Neuronal stem cell (in vitro differentiated cells): Measurements from ENCODE around the gene PLCH2.

ENCODE experiments used
- DNase-seq: peaks from one replicate; pipeline ENCODE4 v3.0.0-alpha.2; 2013; ENCODE audit warnings: low spot score
- H2AFZ ChIP-seq: one replicate; pipeline ENCODE4 v1.6.1; 2013; ENCODE audit warnings: mild to moderate bottlenecking, low read length, inconsistent platforms
- H2AK5ac ChIP-seq: 2 replicates; pipeline ENCODE4 v1.6.1; 2013; ENCODE audit warnings: low read depth, mild to moderate bottlenecking, inconsistent platforms, low read length, moderate library complexity, mixed read lengths
- H2BK120ac ChIP-seq: 2 replicates; pipeline ENCODE4 v1.6.1; 2013; ENCODE audit warnings: low read depth, mild to moderate bottlenecking, inconsistent platforms, low read length, moderate library complexity, mixed read lengths
- H2BK12ac ChIP-seq: one replicate; pipeline ENCODE4 v1.6.1; 2013; ENCODE audit warnings: low read length, inconsistent platforms
- H2BK15ac ChIP-seq: 2 replicates; pipeline ENCODE4 v1.6.1; 2013; ENCODE audit warnings: mild to moderate bottlenecking, low read length, inconsistent platforms, mixed read lengths
- H2BK5ac ChIP-seq: one replicate; pipeline ENCODE4 v1.6.1; 2013; ENCODE audit warnings: inconsistent platforms, mild to moderate bottlenecking, low read length, moderate library complexity
- H3K14ac ChIP-seq: one replicate; pipeline ENCODE4 v1.6.1; 2013; ENCODE audit warnings: low read length, inconsistent platforms
- H3K18ac ChIP-seq: 2 replicates; pipeline ENCODE4 v1.6.1; 2013; ENCODE audit warnings: low read length, inconsistent platforms
- H3K23ac ChIP-seq: 2 replicates; pipeline ENCODE4 v1.6.1; 2013; ENCODE audit warnings: low read depth, mild to moderate bottlenecking, mixed read lengths, low read length, inconsistent platforms; ENCODE audit not compliant: poor library complexity
- H3K27ac ChIP-seq: replicated peaks from 3 replicates; pipeline ENCODE4 v1.5.1; 2013; ENCODE audit warnings: low read length, inconsistent platforms
- H3K27me3 ChIP-seq, 3 experiments: 2 replicates each; pipeline ENCODE4 v1.6.1; 2013; ENCODE audit warnings: low read length in 3 of 3, mild to moderate bottlenecking in 2 of 3, inconsistent platforms in 1 of 3, low read depth in 1 of 3, mixed read lengths in 1 of 3, moderate library complexity in 1 of 3; ENCODE audit not compliant: control insufficient read depth in 3 of 3, insufficient read depth in 3 of 3
- H3K36me3 ChIP-seq, 2 donors: replicated peaks in 1 of 2; 2 replicates each; pipeline ENCODE4 v1.6.1; 2013; ENCODE audit warnings: low read length in 2 of 2; ENCODE audit not compliant: control insufficient read depth in 2 of 2, insufficient read depth in 2 of 2
- H3K4ac ChIP-seq: 2 replicates; pipeline ENCODE4 v1.6.1; 2013; ENCODE audit warnings: inconsistent platforms, mild to moderate bottlenecking, low read length, moderate library complexity
- H3K4me1 ChIP-seq, 2 donors: 1 replicate in 1 of 2; 2 replicates in 1 of 2; pipeline ENCODE4 v1.6.1; 2013; ENCODE audit warnings: low read length in 2 of 2, low read depth in 1 of 2; ENCODE audit not compliant: control insufficient read depth in 2 of 2, insufficient read depth in 1 of 2
- H3K4me2 ChIP-seq: one replicate; pipeline ENCODE4 v1.6.1; 2013; ENCODE audit warnings: mild to moderate bottlenecking, low read length, inconsistent platforms; ENCODE audit not compliant: insufficient read depth, poor library complexity, severe bottlenecking
- H3K4me3 ChIP-seq, 2 donors: 2 replicates each; pipeline ENCODE4 v1.5.1; 2013; ENCODE audit warnings: low read length in 2 of 2, mild to moderate bottlenecking in 2 of 2, inconsistent platforms in 1 of 2, moderate library complexity in 1 of 2
- H3K79me1 ChIP-seq: one replicate; pipeline ENCODE4 v1.6.1; 2013; ENCODE audit warnings: low read depth, mild to moderate bottlenecking, inconsistent platforms, low read length, moderate library complexity
- H3K9ac ChIP-seq: one replicate; pipeline ENCODE4 v1.6.1; 2013; ENCODE audit warnings: mild to moderate bottlenecking, low read depth, low read length, inconsistent platforms; ENCODE audit not compliant: poor library complexity
- H3K9me3 ChIP-seq, 2 donors: replicated peaks in 1 of 2; 2 replicates each; pipeline versions ENCODE3 to v1.6.1; 2013; ENCODE audit warnings: low read length in 2 of 2, mild to moderate bottlenecking in 2 of 2, inconsistent platforms in 1 of 2, low read depth in 1 of 2, mixed read lengths in 1 of 2, moderate library complexity in 1 of 2; ENCODE audit not compliant: control insufficient read depth in 2 of 2, insufficient read depth in 1 of 2
- H4K8ac ChIP-seq: one replicate; pipeline ENCODE4 v1.6.1; 2013; ENCODE audit warnings: low read depth, mild to moderate bottlenecking, inconsistent platforms, low read length, moderate library complexity
- H4K91ac ChIP-seq: one replicate; pipeline ENCODE4 v1.6.1; 2013; ENCODE audit warnings: low read length, low read depth, mild to moderate bottlenecking, inconsistent platforms; ENCODE audit not compliant: poor library complexity
- WGBS, 2 donors: extraction: QIAGEN DNeasy Blood & Tissue Kit; methylation state at CpG; one replicate each; pipeline ENCODE4 v1.1.7; 2013; ENCODE audit warnings: missing lambda C conversion rate in 2 of 2, mixed read lengths in 1 of 2; ENCODE audit not compliant: insufficient read length in 2 of 2, insufficient replicate concordance in 1 of 2; ENCODE audit errors: extremely low coverage in 2 of 2; 5-methylcytosine and 5-hydroxymethylcytosine counted together

Gene PLCH2

DNA sequence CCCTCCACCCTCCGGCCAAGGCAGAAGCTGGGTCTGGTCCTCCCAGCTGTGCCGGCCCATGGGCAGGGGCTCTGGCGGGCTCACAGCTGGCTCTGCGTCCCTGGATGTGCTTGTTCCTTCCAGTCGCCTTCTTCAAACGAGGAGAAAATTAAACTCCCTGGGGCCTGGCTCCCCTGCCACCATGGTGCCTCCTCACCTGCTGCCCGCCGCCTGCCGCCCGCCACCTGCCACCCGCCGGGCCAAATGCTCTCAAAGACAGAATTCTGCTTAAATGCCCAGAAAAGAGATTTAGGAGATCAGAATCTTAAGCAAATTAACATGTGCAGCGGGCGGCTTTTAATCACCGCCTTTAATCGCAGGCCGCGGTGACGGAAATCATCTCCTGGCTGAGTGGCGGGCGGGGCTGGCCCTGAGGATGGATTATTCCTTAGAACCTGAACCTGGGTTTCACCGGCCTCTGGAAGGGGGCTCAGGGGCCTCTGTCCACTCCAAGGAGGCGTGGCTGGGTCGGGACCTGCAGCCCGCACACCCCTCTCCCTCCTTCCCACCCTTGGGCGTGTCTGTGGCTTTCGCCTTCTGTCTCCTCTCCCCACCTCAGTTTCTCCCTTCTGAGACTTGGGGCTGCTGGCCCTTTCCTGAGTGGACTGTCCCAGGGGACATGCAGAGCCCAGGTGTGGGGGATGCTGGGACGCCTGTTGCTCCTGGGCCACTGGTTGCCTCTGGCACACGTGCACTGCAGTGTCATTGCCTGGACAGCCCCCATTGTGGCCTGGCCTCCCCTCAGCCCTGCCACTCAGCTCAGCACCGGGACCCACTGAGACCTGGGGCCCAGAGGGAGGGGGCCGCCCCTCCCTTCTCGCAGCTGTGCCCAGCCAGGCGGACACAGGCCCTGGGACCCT is 10.5 kb upstream of the PLCH2 start:
- Histone ChIP-seq H3K27ac (no peak overlapping the region), H4K91ac (no peak overlapping the region), H2BK12ac (peak overlapping the region; percentile 58), H3K4me1 (peaks cover 14 to 19% of the 10 kb centered on the region in 2 donors), H4K8ac (no peak overlapping the region), H2BK15ac (peak overlapping the region; percentile 58), H3K4me2 (no peak overlapping the region), H3K27me3 (peaks cover 0 to 83% (median 0%) of the 10 kb centered on the region in 3 experiments), H3K14ac (peak overlapping the region; percentile 89), H3K18ac (peak overlapping the region; percentile 38), H3K79me1 (peaks cover 5% of the 10 kb centered on the region), H2BK120ac (peak overlapping the region; percentile 61), H3K23ac (peak overlapping the region; percentile 80), H2AK5ac (peak overlapping the region; percentile 88), H3K4me3 (no peak overlapping the region), H2AFZ (no peak overlapping the region), H3K36me3 (no peaks in the 10 kb centered on the region), H3K9ac (no peak overlapping the region), H2BK5ac (peak overlapping the region; percentile 82), H3K4ac (no peak overlapping the region), H3K9me3 (no peaks in the 10 kb centered on the region)
- DNase-seq: no peak
- WGBS, 2 donors: no CpG with 5 or more reads among the region's 33 CpGs

DNA sequence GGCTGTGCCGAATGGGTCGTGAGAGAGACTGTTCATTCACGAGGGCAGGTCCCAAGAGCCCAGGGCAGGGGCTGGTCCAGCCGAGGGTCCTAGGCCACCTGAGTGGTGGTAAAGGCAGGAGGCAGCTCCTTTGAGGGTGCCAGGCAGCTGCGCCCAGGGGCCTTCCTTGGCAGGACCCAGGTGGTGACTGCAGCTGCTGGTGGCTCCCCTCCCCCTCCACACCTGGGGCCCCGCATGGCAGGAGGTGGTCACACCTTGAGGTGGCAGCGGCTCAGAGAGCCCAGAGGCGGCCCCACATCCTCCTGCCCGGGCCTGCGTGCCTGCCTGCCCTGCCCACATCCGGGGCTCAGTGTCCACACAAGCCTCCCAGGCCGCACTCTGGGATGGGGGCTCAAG is 9.8 kb upstream of the PLCH2 start:
- Histone ChIP-seq H2BK15ac (peak overlapping the region; percentile 58), H3K4ac (no peak overlapping the region), H3K79me1 (peaks cover 2% of the 10 kb centered on the region), H3K27me3 (peaks cover 0 to 83% (median 0%) of the 10 kb centered on the region in 3 experiments), H2AK5ac (peak overlapping the region; percentile 88), H2AFZ (no peak overlapping the region), H3K18ac (peak overlapping the region; percentile 89), H2BK5ac (peak overlapping the region; percentile 82), H2BK120ac (peak overlapping the region; percentile 61), H3K4me1 (peaks cover 13 to 14% of the 10 kb centered on the region in 2 donors), H2BK12ac (peak overlapping the region; percentile 84), H3K4me3 (no peak overlapping the region), H3K4me2 (no peak overlapping the region), H4K91ac (no peak overlapping the region), H3K36me3 (no peaks in the 10 kb centered on the region), H4K8ac (no peak overlapping the region), H3K23ac (peak overlapping the region; percentile 80), H3K9me3 (no peaks in the 10 kb centered on the region), H3K27ac (no peak overlapping the region), H3K9ac (peak overlapping the region; percentile 44), H3K14ac (peak overlapping the region; percentile 89)
- no CpG with 5 or more reads among the region's 12 CpGs for WGBS, 2 donors
- no peak for DNase-seq

DNA sequence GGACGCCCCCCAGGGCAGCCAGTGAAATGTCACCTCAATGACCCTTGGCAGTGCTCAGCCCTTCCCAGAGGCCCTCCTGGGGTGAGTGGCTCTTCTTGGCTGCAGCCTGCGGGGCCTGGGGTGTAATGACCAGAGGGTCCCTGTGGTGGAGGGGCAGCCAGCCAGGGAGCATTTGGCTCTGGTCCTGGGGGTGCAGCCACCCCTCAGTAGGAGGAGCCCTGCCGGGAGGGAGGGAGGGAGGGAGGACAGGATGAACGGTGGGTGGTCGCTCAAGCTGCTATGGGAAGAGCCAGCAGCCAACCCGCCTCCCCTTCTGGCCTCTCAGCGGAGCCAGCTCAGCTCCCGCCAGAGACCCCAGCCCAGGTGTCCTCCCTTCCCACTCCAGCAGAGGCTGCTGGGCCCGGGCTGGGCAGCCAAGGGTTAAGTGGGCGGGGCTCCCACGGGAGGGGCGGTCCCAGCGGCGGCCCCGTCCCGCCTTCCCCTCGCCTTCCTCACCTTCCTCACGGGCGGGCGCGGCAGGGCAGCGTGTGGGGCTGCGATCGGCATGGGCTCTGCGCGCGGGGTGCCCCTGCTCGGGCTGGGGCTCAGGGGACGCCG is 9.0 kb upstream of the PLCH2 start:
- Histone ChIP-seq H3K9me3 (no peaks in the 10 kb centered on the region), H4K91ac (no peak overlapping the region), H3K27ac (no peak overlapping the region), H3K4me2 (peak overlapping the region; percentile 40), H3K23ac (peak overlapping the region; percentile 91), H3K9ac (peak overlapping the region; percentile 60), H3K14ac (peak overlapping the region; percentile 89), H2BK120ac (peak overlapping the region; percentile 61), H3K4me1 (peaks cover 13 to 14% of the 10 kb centered on the region in 2 donors), H2AFZ (peak overlapping the region; percentile 22), H2BK12ac (peak overlapping the region; percentile 84), H3K36me3 (no peaks in the 10 kb centered on the region), H2BK15ac (no peak overlapping the region), H2AK5ac (peak overlapping the region; percentile 88), H3K18ac (peak overlapping the region; percentile 89), H4K8ac (no peak overlapping the region), H3K79me1 (peaks cover 5% of the 10 kb centered on the region), H3K4me3 (no peak overlapping the region), H3K27me3 (peaks cover 0 to 90% (median 0%) of the 10 kb centered on the region in 3 experiments), H3K4ac (no peak overlapping the region), H2BK5ac (peak overlapping the region; percentile 82)
- peak; percentile 48 for DNase-seq
- no CpG with 5 or more reads among the region's 30 CpGs for whole genome bisulfite sequencing, 2 donors

DNA sequence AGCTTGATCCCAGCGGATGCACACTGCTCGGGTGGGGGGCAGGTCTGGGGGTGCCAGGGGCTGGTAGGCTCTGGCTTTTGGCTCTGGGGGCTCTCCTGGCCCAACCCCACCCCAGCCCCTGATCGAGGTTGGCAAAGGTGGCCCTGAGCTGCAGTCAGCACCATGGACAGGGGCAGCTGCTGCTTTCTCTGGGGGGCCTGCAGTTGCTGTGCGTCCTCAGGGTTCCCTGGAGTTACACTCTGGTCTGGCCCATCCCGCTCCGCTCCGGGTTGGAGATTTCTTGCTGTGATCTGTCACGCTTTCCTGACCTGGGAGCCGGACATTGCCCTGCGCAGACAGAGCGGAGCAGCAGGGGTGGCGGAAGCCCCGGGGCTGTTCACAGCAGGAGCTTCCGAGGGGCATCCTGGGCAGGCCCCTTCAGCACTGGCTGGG is 8.0 kb upstream of the PLCH2 start:
- no peaks in the 10 kb centered on the region for H3K9me3 ChIP-seq
- H3K23ac ChIP-seq: peak overlapping the region; percentile 86
- H2BK15ac ChIP-seq: no peak overlapping the region
- H3K4ac ChIP-seq: no peak overlapping the region
- H2AK5ac ChIP-seq: no peak overlapping the region
- no peak overlapping the region for H4K91ac ChIP-seq
- no peak overlapping the region for H2AFZ ChIP-seq
- no peak overlapping the region for H3K9ac ChIP-seq
- H3K14ac ChIP-seq: no peak overlapping the region
- WGBS, 2 donors: no CpG with 5 or more reads among the region's 14 CpGs
- H3K79me1 ChIP-seq: peaks cover 5% of the 10 kb centered on the region
- H3K4me1 ChIP-seq: peaks cover 16 to 17% of the 10 kb centered on the region in 2 donors
- no peak overlapping the region for H3K27ac ChIP-seq
- H3K4me2 ChIP-seq: no peak overlapping the region
- DNase-seq: peak; percentile 77
- H3K4me3 ChIP-seq: no peak overlapping the region
- H2BK120ac ChIP-seq: no peak overlapping the region
- H3K27me3 ChIP-seq: peaks cover 0 to 88% (median 0%) of the 10 kb centered on the region in 3 experiments
- no peak overlapping the region for H3K18ac ChIP-seq
- no peak overlapping the region for H2BK5ac ChIP-seq
- H2BK12ac ChIP-seq: no peak overlapping the region
- H4K8ac ChIP-seq: no peak overlapping the region
- H3K36me3 ChIP-seq: no peaks in the 10 kb centered on the region
